ENCODE results near the gene HIVEP2. TPM values are rescaled to one million over a fixed set of nuclear protein-coding genes. Genes with fewer than 3 reads are reported as not detected.
"Not testable (repeated sequence)": the region's sequence is repeated elsewhere in the genome, so short reads cannot be mapped to it uniquely, and the experiment has no call there.

The HIVEP2 gene
- total and polyA plus RNA-seq, 8 donors = 0.58 to 14.3 (median 4.8) TPM

DNA sequence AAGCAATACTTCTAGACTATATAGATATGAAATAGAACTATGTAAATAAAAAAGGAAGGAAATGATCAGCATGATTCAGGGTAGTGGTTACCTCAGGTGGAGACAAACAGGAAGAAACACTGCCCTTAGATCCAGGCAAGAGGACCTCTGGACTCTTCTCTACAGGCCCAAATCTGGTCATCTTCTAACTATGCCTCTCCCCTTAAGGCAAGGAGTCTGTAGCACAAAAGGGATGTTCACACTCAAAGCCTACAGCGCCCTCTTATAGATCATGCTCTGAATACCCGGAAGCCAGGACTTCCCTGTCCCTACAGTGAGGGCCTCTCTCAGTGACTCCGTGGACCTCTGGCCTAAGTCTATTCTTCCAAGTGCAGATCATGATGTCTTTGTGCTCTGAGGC is 30.4 kb upstream of the HIVEP2 start:
- intact Hi-C loops (cut with DNase I; ENCODE audit: low total_unique reads) = no loop called here
- H3K36me3 ChIP-seq = no peaks in the 10 kb centered on the region
- no peak overlapping the region for H3K27ac ChIP-seq
- no peak overlapping the region for H3K4me3 ChIP-seq
- WGBS, 5 donors = 84 to 93% (median 86%) methylated on average over 3 of the region's 3 CpGs
- H3K9me3 ChIP-seq = no peaks in the 10 kb centered on the region
- no peaks in the 10 kb centered on the region for H3K4me1 ChIP-seq
- TF ChIP-seq, protein P1, sequence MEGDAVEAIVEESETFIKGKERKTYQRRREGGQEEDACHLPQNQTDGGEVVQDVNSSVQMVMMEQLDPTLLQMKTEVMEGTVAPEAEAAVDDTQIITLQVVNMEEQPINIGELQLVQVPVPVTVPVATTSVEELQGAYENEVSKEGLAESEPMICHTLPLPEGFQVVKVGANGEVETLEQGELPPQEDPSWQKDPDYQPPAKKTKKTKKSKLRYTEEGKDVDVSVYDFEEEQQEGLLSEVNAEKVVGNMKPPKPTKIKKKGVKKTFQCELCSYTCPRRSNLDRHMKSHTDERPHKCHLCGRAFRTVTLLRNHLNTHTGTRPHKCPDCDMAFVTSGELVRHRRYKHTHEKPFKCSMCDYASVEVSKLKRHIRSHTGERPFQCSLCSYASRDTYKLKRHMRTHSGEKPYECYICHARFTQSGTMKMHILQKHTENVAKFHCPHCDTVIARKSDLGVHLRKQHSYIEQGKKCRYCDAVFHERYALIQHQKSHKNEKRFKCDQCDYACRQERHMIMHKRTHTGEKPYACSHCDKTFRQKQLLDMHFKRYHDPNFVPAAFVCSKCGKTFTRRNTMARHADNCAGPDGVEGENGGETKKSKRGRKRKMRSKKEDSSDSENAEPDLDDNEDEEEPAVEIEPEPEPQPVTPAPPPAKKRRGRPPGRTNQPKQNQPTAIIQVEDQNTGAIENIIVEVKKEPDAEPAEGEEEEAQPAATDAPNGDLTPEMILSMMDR (IDR thresholded peaks at IDR 0.05) = no peak
- no peak for TF ChIP-seq POLR2A (IDR thresholded peaks at IDR 0.05)
- no peak for TF ChIP-seq POLR2AphosphoS5 (IDR thresholded peaks at IDR 0.05)
- no peak for TF ChIP-seq EP300 (IDR thresholded peaks at IDR 0.05)
- H3K27me3 ChIP-seq = no peaks in the 10 kb centered on the region
- no peak for DNase-seq

DNA sequence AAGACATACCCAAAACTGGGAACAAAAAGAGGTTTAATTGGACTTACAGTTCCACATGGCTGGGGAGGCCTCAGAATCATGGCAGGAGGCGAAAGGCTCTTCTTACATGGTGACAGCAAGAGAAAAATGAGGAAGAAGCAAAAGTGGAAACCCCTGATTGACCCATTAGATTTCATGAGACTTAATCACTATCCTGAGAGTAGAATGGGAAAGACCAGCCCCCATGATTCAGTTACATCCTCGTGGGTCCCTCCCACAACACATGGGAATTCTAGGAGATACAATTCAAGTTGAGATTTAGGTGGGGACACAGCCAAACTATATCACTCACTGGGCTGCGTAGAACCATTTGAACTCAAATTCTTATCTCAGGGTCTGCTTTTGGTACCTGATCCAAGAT is 26.0 kb upstream of the HIVEP2 start:
- H3K27ac ChIP-seq, H3K4me3 ChIP-seq: not testable (repeated sequence)
- WGBS, 5 donors = 81 to 93% (median 91%) methylated on average over 3 of the region's 3 CpGs

DNA sequence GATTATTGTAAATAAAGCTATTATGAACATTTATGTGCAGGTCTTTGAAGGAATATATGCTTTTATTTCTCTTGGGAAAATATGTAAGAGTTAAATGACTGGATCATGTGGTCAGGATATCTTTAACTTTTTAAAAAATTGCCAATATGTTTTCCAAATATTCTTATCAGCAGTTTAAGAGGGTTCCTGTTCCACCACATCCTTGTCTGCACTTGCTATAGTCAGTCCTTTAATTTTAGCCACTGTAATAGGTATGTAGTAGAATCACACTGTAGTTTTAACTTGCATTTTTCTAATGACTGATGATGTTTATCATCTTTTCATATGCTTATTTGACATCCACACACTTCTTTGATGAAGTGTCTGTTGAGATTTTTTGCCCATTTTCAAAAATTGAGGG is 23.6 kb upstream of the HIVEP2 start:
- intact Hi-C loops (cut with DNase I; ENCODE audit: low total_unique reads) = no loop called here
- Histone ChIP-seq H3K36me3 (no peaks in the 10 kb centered on the region), H3K9me3 (no peaks in the 10 kb centered on the region), H3K27ac (no peak overlapping the region), H3K4me3 (no peak overlapping the region), H3K4me1 (no peaks in the 10 kb centered on the region), H3K27me3 (no peaks in the 10 kb centered on the region)
- TF ChIP-seq, protein P1 (IDR thresholded peaks at IDR 0.05) = no peak
- TF ChIP-seq EP300 (IDR thresholded peaks at IDR 0.05) = no peak
- TF ChIP-seq POLR2A (IDR thresholded peaks at IDR 0.05) = no peak
- no peak for TF ChIP-seq POLR2AphosphoS5 (IDR thresholded peaks at IDR 0.05)
- DNase-seq = no peak

More for the DNA sequence above, 26.0 kb upstream of the HIVEP2 start:
- H3K27me3 ChIP-seq; H3K4me1 ChIP-seq; H3K9me3 ChIP-seq; H3K36me3 ChIP-seq; intact Hi-C loops (cut with DNase I; ENCODE audit: low total_unique reads); DNase-seq: not testable (repeated sequence)

DNA sequence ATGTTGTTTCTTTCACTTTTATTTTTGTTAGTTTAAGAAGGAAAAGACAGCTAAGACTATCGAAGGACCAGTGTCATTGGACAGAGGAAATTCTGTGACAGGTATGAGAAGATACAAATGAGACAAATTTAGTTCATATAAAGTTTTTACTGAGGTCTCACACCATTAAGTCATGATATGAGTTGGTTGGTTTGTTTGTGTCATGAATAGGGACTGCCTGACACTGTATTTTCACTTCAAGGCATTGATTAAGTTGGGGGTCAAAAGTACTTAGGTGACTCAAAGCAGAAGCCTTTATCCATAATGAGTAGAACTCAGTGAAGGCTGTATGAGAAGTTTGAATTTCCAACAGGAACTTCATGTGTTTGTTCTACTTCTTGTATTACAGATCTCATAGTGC is 21.3 kb upstream of the HIVEP2 start:
- 81 to 90% (median 89%) methylated on average over 1 of the region's 1 CpG for WGBS, 5 donors
- DNase-seq = no peak
- H3K36me3 ChIP-seq = no peaks in the 10 kb centered on the region

DNA sequence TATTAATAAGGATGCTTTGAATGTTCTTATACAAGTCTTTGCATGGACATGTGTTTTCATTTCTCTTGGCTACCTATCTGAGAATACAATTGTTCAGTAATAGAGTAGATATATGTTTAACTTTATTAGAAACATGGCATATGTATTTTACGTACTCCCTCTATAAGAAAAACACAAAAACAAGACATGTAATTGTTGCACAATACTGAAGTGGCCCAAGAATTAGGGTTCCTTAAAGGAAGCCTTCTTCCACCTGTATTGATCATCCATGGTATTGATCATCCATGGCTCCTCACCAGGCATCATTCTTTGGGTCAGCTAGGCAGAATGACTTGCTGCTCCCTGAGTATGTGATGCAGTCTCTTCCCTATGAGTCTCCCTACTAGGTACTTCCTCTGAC is 20.2 kb upstream of the HIVEP2 start:
- 87 to 98% (median 95%) methylated on average over 1 of the region's 1 CpG for WGBS, 5 donors
- H3K4me1 ChIP-seq = no peaks in the 10 kb centered on the region
- DNase-seq = no peak
- H3K36me3 ChIP-seq = no peaks in the 10 kb centered on the region
- H3K4me3 ChIP-seq = no peak overlapping the region
- H3K27me3 ChIP-seq = no peaks in the 10 kb centered on the region
- intact Hi-C loops (cut with DNase I; ENCODE audit: low total_unique reads) = no loop called here
- TF ChIP-seq POLR2A (IDR thresholded peaks at IDR 0.05) (no peak), POLR2AphosphoS5 (IDR thresholded peaks at IDR 0.05) (no peak), EP300 (IDR thresholded peaks at IDR 0.05) (no peak)
- TF ChIP-seq, protein P1 (IDR thresholded peaks at IDR 0.05) = no peak
- no peaks in the 10 kb centered on the region for H3K9me3 ChIP-seq
- H3K27ac ChIP-seq = no peak overlapping the region

More for the DNA sequence above, 21.3 kb upstream of the HIVEP2 start:
- TF ChIP-seq, protein P1 (IDR thresholded peaks at IDR 0.05) = no peak
- no peaks in the 10 kb centered on the region for H3K9me3 ChIP-seq
- no peak overlapping the region for H3K27ac ChIP-seq
- H3K4me3 ChIP-seq = no peak overlapping the region
- intact Hi-C loops (cut with DNase I; ENCODE audit: low total_unique reads) = no loop called here
- no peaks in the 10 kb centered on the region for H3K27me3 ChIP-seq
- H3K4me1 ChIP-seq = no peaks in the 10 kb centered on the region

Measured in stomach (tissue), 9 donors.